Caco-2 (cell line): Measurements from ENCODE around the gene NT5M. TPM values are rescaled to one million over a fixed set of nuclear protein-coding genes. Genes with fewer than 3 reads are reported as not detected.

ENCODE experiments used
- BruUV-seq: library from RNA; stranded (reverse); fragments of 400-500 nt; replicated peaks from 2 replicates; lab custom pipeline; 2021; lab: Mats Ljungman, UMichigan
- CTCF ChIA-PET: fragments of 300-600 bp; sonication (Branson Sonifier 250); formaldehyde crosslinking; loops from one replicate; lab custom pipeline; 2022; ENCODE audit warnings: antibody characterized with exemption; lab: Charles Lee
- POLR2A ChIA-PET: fragments of 300-600 bp; sonication (Branson Sonifier 250); formaldehyde crosslinking; loops from one replicate; lab custom pipeline; 2022; ENCODE audit warnings: antibody characterized with exemption; lab: Charles Lee
- DNase-seq, 2 experiments: peaks; one replicate each; pipeline versions ENCODE4 v3.0.0 to v3.0.0-alpha.2; 2020 to 2022
- H3K27me3 ChIP-seq: replicated peaks from 2 replicates; pipeline ENCODE4 v1.6.0; 2011; ENCODE audit warnings: low read length; ENCODE audit not compliant: control insufficient read depth, insufficient read depth
- H3K36me3 ChIP-seq: 2 replicates; pipeline ENCODE4 v1.5.1; 2011; ENCODE audit warnings: low read length; ENCODE audit not compliant: control insufficient read depth, insufficient read depth
- H3K4me1 ChIP-seq: fragments of 250-450 bp; sonication (Bioruptor Pico); 2 replicates; pipeline ENCODE4 v1.5.1; 2020; ENCODE audit warnings: mild to moderate bottlenecking
- H3K4me3 ChIP-seq: 2 replicates; pipeline ENCODE4 v1.5.1; 2011; ENCODE audit warnings: low read depth, mild to moderate bottlenecking, control low read depth, low read length
- H3K9me3 ChIP-seq: fragments of 250-450 bp; sonication (Bioruptor Pico); 2 replicates; pipeline ENCODE4 v1.5.1; 2020; ENCODE audit warnings: mild to moderate bottlenecking, moderate library complexity
- H3K27ac Mint-ChIP-seq: one replicate; pipeline ENCODE4 v1.8.0; 2022; ENCODE audit warnings: mixed read lengths; ENCODE audit not compliant: unreplicated experiment
- H3K27me3 Mint-ChIP-seq: one replicate; pipeline ENCODE4 v1.8.0; 2022; ENCODE audit warnings: mixed read lengths; ENCODE audit not compliant: insufficient read depth, unreplicated experiment
- H3K36me3 Mint-ChIP-seq: one replicate; pipeline ENCODE4 v1.8.0; 2022; ENCODE audit warnings: mild to moderate bottlenecking, mixed read lengths; ENCODE audit not compliant: insufficient read depth, unreplicated experiment
- H3K4me1 Mint-ChIP-seq: one replicate; pipeline ENCODE4 v1.8.0; 2022; ENCODE audit warnings: low read depth, mixed read lengths; ENCODE audit not compliant: unreplicated experiment
- H3K4me3 Mint-ChIP-seq: one replicate; pipeline ENCODE4 v1.8.0; 2022; ENCODE audit warnings: mild to moderate bottlenecking, moderate library complexity, mixed read lengths; ENCODE audit not compliant: unreplicated experiment
- H3K9me3 Mint-ChIP-seq: one replicate; pipeline ENCODE4 v1.8.0; 2022; ENCODE audit warnings: mixed read lengths; ENCODE audit not compliant: unreplicated experiment
- intact Hi-C: fragments of 100-400 bp; cut with micrococcal nuclease; formaldehyde crosslinking; loops from one replicate; pipeline ENCODE4 v1.10.0; 2022; ENCODE audit not compliant: unreplicated experiment
- total RNA-seq: library from RNA; stranded (reverse); gene quantifications from 2 replicates; pipeline ENCODE4 v1.2.3, GENCODE V29; 2022
- TF ChIP-seq, protein P1 (sequence below), 2 experiments: fragments of 200-600 bp in 1 of 2; IDR thresholded peaks; 1 replicate in 1 of 2; 2 replicates in 1 of 2; pipeline versions ENCODE4 v1.5.1 to v1.8.0; 2011 to 2022; ENCODE audit warnings: antibody characterized with exemption in 1 of 2, control low read depth in 1 of 2, inconsistent platforms in 1 of 2, low read depth in 1 of 2, low read length in 1 of 2, mild to moderate bottlenecking in 1 of 2, moderate library complexity in 1 of 2; ENCODE audit not compliant: insufficient read depth in 1 of 2, severe bottlenecking in 1 of 2, unreplicated experiment in 1 of 2

NT5M gene
- total RNA-seq, 1 experiment from 2014 or later: 1.3 TPM

DNA sequence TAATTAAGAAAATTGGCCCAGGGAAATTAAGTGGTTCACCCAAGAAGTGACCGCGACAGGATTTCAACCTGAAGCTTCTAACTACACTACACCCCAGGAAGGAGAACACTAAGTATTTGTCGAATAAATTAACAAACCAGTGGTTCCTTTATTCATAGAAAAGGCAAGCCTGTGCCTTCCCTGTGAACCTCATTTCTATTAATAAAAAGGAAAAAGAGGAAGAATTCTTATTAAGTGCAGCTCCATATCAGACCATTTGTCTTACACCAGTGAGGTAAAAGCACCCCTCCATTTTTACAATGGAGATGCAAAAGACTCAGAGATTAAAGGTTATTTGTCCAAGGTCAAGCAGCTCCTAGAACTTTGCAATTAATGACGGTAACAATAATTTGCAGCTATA is 23.9 kb upstream of the NT5M start:
- POLR2A ChIA-PET: no interaction called here
- peaks cover 14% of the 10 kb centered on the region for H3K4me1 Mint-ChIP-seq
- no peak overlapping the region for H3K27ac Mint-ChIP-seq
- TF ChIP-seq, protein P1, sequence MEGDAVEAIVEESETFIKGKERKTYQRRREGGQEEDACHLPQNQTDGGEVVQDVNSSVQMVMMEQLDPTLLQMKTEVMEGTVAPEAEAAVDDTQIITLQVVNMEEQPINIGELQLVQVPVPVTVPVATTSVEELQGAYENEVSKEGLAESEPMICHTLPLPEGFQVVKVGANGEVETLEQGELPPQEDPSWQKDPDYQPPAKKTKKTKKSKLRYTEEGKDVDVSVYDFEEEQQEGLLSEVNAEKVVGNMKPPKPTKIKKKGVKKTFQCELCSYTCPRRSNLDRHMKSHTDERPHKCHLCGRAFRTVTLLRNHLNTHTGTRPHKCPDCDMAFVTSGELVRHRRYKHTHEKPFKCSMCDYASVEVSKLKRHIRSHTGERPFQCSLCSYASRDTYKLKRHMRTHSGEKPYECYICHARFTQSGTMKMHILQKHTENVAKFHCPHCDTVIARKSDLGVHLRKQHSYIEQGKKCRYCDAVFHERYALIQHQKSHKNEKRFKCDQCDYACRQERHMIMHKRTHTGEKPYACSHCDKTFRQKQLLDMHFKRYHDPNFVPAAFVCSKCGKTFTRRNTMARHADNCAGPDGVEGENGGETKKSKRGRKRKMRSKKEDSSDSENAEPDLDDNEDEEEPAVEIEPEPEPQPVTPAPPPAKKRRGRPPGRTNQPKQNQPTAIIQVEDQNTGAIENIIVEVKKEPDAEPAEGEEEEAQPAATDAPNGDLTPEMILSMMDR (IDR thresholded peaks at IDR 0.05; ENCODE audit: insufficient read depth in 1 of 2, low read depth in 1 of 2, low read length in 1 of 2, severe bottlenecking in 1 of 2, unreplicated experiment in 1 of 2): no peak
- H3K9me3 Mint-ChIP-seq: no peaks in the 10 kb centered on the region
- H3K36me3 Mint-ChIP-seq: peaks cover 26% of the 10 kb centered on the region
- TSS peak; percentile 68 for BruUV-seq
- no peaks in the 10 kb centered on the region for H3K27me3 Mint-ChIP-seq
- Histone ChIP-seq H3K9me3 (no peaks in the 10 kb centered on the region), H3K36me3 (0 out of 2 replicates have a peak, but pooled peaks cover 1% of the 10 kb centered on the region), H3K27me3 (no peaks in the 10 kb centered on the region), H3K4me3 (no peak overlapping the region), H3K4me1 (peaks cover 4% of the 10 kb centered on the region)
- CTCF ChIA-PET: no interaction called here
- intact Hi-C loops: no loop called here
- no peak for DNase-seq
- H3K4me3 Mint-ChIP-seq: peak overlapping the region; percentile 88

DNA sequence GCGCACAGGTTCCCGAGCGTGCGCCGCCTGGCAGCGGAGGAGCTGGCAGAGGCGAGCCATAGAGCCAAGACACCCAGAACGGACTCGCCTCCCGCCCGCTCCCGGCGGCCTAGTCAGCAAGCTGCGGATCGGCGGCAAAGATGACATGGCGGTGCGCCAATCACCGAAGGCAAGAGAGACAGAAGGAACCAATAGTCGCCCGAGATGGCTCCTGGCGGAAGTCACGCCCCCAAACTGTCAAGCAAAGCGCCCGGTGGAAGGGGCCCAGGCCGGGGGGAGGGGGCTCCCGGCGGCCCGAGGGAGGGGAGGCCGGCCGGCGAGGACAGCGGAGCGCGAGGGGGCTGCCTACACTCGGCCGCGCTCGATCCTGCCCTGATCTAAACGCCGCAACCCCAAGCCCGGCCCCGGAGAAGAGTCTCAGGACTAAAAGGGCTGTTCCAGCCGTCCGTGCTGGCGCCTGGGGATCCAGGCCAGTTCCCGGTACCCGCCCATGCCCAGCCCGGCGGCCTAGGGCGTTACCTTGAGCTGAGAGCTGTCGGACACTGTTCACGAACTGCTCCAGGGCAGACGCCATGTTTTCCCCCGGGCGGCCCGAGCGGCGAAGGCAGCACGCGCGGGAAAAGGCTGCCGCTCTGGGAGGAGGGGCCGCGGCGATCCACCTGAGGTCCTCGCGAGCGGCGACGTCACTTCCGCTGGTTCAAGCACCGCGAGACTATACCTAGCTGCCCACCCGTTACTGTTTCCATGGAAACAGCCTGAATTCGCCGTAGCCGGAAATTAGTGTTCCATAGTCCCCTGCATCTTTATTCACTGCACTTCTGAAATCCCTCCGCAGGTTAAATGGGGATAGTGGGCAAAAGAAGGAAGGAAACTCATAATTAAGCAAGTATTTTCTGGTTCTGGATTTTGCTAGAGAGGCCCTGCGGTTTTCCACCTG is 22.3 kb upstream of the NT5M start, which contains the start of gene COPS3:
COPS3 (minus strand) TSS at position 634 of the 937 bp plus-strand sequence; CDS start at position 574, 60 bp downstream.
- DNase-seq: peak; percentile 98
- ChIA-PET POLR2A (interaction anchor here (0.6 to 1.6 kb wide), 10 partner anchors 10 to 535 kb away, joined by 3 to 9 read pairs (median 4); partner anchors contain the start of gene FLCN), CTCF (interaction anchor here (0.8 kb wide), 1 partner anchor 66 kb away, joined by 4 read pairs; no protein-coding TSS in a partner anchor)
- intact Hi-C loops: loop anchor here (2.0 kb wide), 1 partner anchor 44 kb away; the partner anchor contains the start of gene FLCN
- no peaks in the 10 kb centered on the region for H3K27me3 ChIP-seq
- H3K36me3 ChIP-seq: 0 out of 2 replicates have a peak, but pooled peaks cover under 1% of the 10 kb centered on the region
- H3K9me3 ChIP-seq: no peaks in the 10 kb centered on the region
- no TSS peak for BruUV-seq
- Mint-ChIP-seq H3K36me3 (peaks cover 15% of the 10 kb centered on the region), H3K4me3 (peak within 1 kb of the TSS; percentile 88), H3K27ac (peak within 1 kb of the TSS; percentile 97), H3K27me3 (no peaks in the 10 kb centered on the region), H3K4me1 (peaks cover 14% of the 10 kb centered on the region), H3K9me3 (no peaks in the 10 kb centered on the region)
- H3K4me3 ChIP-seq: peak within 1 kb of the TSS; percentile 93
- TF ChIP-seq, protein P1 (IDR thresholded peaks at IDR 0.05; ENCODE audit: insufficient read depth in 1 of 2, low read depth in 1 of 2, low read length in 1 of 2, severe bottlenecking in 1 of 2, unreplicated experiment in 1 of 2): no peak
- peaks cover 4% of the 10 kb centered on the region for H3K4me1 ChIP-seq

GRCh38 chr17:17285951-17286350 is 17.2 kb upstream of the NT5M start:
- intact Hi-C loops: no loop called here
- Mint-ChIP-seq H3K36me3 (peaks cover 6% of the 10 kb centered on the region), H3K9me3 (no peaks in the 10 kb centered on the region), H3K4me3 (no peak overlapping the region), H3K27ac (no peak overlapping the region), H3K27me3 (no peaks in the 10 kb centered on the region), H3K4me1 (peaks cover 14% of the 10 kb centered on the region)
- H3K4me3 ChIP-seq: no peak overlapping the region
- no peaks in the 10 kb centered on the region for H3K9me3 ChIP-seq
- BruUV-seq: no TSS peak
- ChIA-PET CTCF (no interaction called here), POLR2A (no interaction called here)
- H3K36me3 ChIP-seq: no peaks in the 10 kb centered on the region
- TF ChIP-seq, protein P1 (IDR thresholded peaks at IDR 0.05; ENCODE audit: insufficient read depth in 1 of 2, low read depth in 1 of 2, low read length in 1 of 2, severe bottlenecking in 1 of 2, unreplicated experiment in 1 of 2): no peak
- DNase-seq: no peak
- H3K4me1 ChIP-seq: peaks cover 4% of the 10 kb centered on the region
- H3K27me3 ChIP-seq: no peaks in the 10 kb centered on the region
